ENCODE results near the gene GRM7. TPM values are rescaled to one million over a fixed set of nuclear protein-coding genes. Genes with fewer than 3 reads are reported as not detected.

The GRM7 gene
- total and polyA plus RNA-seq, 5 donors from 2014 or later = not detected

- H3K4me1 Mint-ChIP-seq = no peaks in the 10 kb centered on the region
- no peaks in the 10 kb centered on the region for H3K27me3 Mint-ChIP-seq
- Histone ChIP-seq H3K4me3 (ENCODE audit: low read depth, low read length) (no peak overlapping the region), H3K9me3 (ENCODE audit: control insufficient read depth in 2 of 2, low read length in 2 of 2) (no peaks in the 10 kb centered on the region), H3K4me1 (ENCODE audit: control insufficient read depth, insufficient read depth, low read length, poor library complexity, severe bottlenecking) (no peaks in the 10 kb centered on the region), H3K36me3 (ENCODE audit: control insufficient read depth, insufficient read depth, low read length) (no peaks in the 10 kb centered on the region), H3K27ac (ENCODE audit: insufficient read depth, low read length, poor library complexity, severe bottlenecking) (no peak overlapping the region), H3K27me3 (ENCODE audit: control insufficient read depth, insufficient read depth, low read length) (no peaks in the 10 kb centered on the region)
- H3K27ac Mint-ChIP-seq = no peak overlapping the region
- H3K4me3 Mint-ChIP-seq = no peak overlapping the region
- H3K36me3 Mint-ChIP-seq = no peaks in the 10 kb centered on the region
- H3K9me3 Mint-ChIP-seq = peaks cover 0 to under 1% (median 0%) of the 10 kb centered on the region in 7 donors
- DNase-seq (no peak), ATAC-seq (ENCODE audit: low read depth in 2 of 2) (no peak)
These were observed 867.9 kb downstream of the GRM7 start for GRCh38 chr3:7728566-7729519.

- Histone ChIP-seq H3K27ac (ENCODE audit: insufficient read depth, low read length, poor library complexity, severe bottlenecking) (no peak overlapping the region), H3K27me3 (ENCODE audit: control insufficient read depth, insufficient read depth, low read length) (no peaks in the 10 kb centered on the region), H3K4me1 (ENCODE audit: control insufficient read depth, insufficient read depth, low read length, poor library complexity, severe bottlenecking) (no peaks in the 10 kb centered on the region), H3K4me3 (ENCODE audit: low read depth, low read length) (no peak overlapping the region), H3K36me3 (ENCODE audit: control insufficient read depth, insufficient read depth, low read length) (no peaks in the 10 kb centered on the region), H3K9me3 (ENCODE audit: control insufficient read depth in 2 of 2, low read length in 2 of 2) (no peaks in the 10 kb centered on the region)
- ATAC-seq (ENCODE audit: low read depth in 2 of 2) (no peak), DNase-seq (no peak)
- Mint-ChIP-seq H3K36me3 (no peaks in the 10 kb centered on the region), H3K9me3 (peaks cover 0 to 3% (median 0%) of the 10 kb centered on the region in 7 donors), H3K27me3 (no peaks in the 10 kb centered on the region), H3K27ac (no peak overlapping the region), H3K4me1 (no peaks in the 10 kb centered on the region), H3K4me3 (no peak overlapping the region)
These were observed 873.0 kb downstream of the GRM7 start for GRCh38 chr3:7733933-7734332.

GRCh38 chr3:7734456-7734855, 873.5 kb downstream of the GRM7 start:
- Histone ChIP-seq H3K36me3 (ENCODE audit: control insufficient read depth, insufficient read depth, low read length) (no peaks in the 10 kb centered on the region), H3K27me3 (ENCODE audit: control insufficient read depth, insufficient read depth, low read length) (no peaks in the 10 kb centered on the region), H3K9me3 (ENCODE audit: control insufficient read depth in 2 of 2, low read length in 2 of 2) (no peaks in the 10 kb centered on the region), H3K27ac (ENCODE audit: insufficient read depth, low read length, poor library complexity, severe bottlenecking) (no peak overlapping the region), H3K4me3 (ENCODE audit: low read depth, low read length) (no peak overlapping the region), H3K4me1 (ENCODE audit: control insufficient read depth, insufficient read depth, low read length, poor library complexity, severe bottlenecking) (no peaks in the 10 kb centered on the region)
- DNase-seq (no peak), ATAC-seq (ENCODE audit: low read depth in 2 of 2) (no peak)
- Mint-ChIP-seq H3K9me3 (peaks cover 0 to 3% (median 0%) of the 10 kb centered on the region in 7 donors), H3K36me3 (no peaks in the 10 kb centered on the region), H3K4me1 (no peaks in the 10 kb centered on the region), H3K27me3 (no peaks in the 10 kb centered on the region), H3K4me3 (no peak overlapping the region), H3K27ac (no peak overlapping the region)

GRCh38 chr3:7737263-7737662, 876.3 kb downstream of the GRM7 start:
- no peaks in the 10 kb centered on the region for H3K36me3 Mint-ChIP-seq
- Histone ChIP-seq H3K27me3 (ENCODE audit: control insufficient read depth, insufficient read depth, low read length) (no peaks in the 10 kb centered on the region), H3K4me3 (ENCODE audit: low read depth, low read length) (no peak overlapping the region), H3K4me1 (ENCODE audit: control insufficient read depth, insufficient read depth, low read length, poor library complexity, severe bottlenecking) (no peaks in the 10 kb centered on the region), H3K27ac (ENCODE audit: insufficient read depth, low read length, poor library complexity, severe bottlenecking) (no peak overlapping the region), H3K9me3 (ENCODE audit: control insufficient read depth in 2 of 2, low read length in 2 of 2) (no peaks in the 10 kb centered on the region), H3K36me3 (ENCODE audit: control insufficient read depth, insufficient read depth, low read length) (no peaks in the 10 kb centered on the region)
- no peak for ATAC-seq (ENCODE audit: low read depth in 2 of 2)
- H3K27me3 Mint-ChIP-seq = no peaks in the 10 kb centered on the region
- no peak overlapping the region for H3K4me3 Mint-ChIP-seq
- no peaks in the 10 kb centered on the region for H3K4me1 Mint-ChIP-seq
- H3K9me3 Mint-ChIP-seq = peaks cover 0 to 3% (median 0%) of the 10 kb centered on the region in 7 donors
- no peak overlapping the region for H3K27ac Mint-ChIP-seq
- no peak for DNase-seq

- Histone ChIP-seq H3K4me3 (ENCODE audit: low read depth, low read length) (no peak overlapping the region), H3K27ac (ENCODE audit: insufficient read depth, low read length, poor library complexity, severe bottlenecking) (no peak overlapping the region), H3K4me1 (ENCODE audit: control insufficient read depth, insufficient read depth, low read length, poor library complexity, severe bottlenecking) (no peaks in the 10 kb centered on the region), H3K36me3 (ENCODE audit: control insufficient read depth, insufficient read depth, low read length) (no peaks in the 10 kb centered on the region), H3K9me3 (ENCODE audit: control insufficient read depth in 2 of 2, low read length in 2 of 2) (no peaks in the 10 kb centered on the region), H3K27me3 (ENCODE audit: control insufficient read depth, insufficient read depth, low read length) (no peaks in the 10 kb centered on the region)
- Mint-ChIP-seq H3K4me3 (no peak overlapping the region), H3K9me3 (peaks cover 0 to 7% (median 3%) of the 10 kb centered on the region in 7 donors), H3K36me3 (no peaks in the 10 kb centered on the region), H3K27me3 (no peaks in the 10 kb centered on the region), H3K4me1 (no peaks in the 10 kb centered on the region), H3K27ac (no peak overlapping the region)
- DNase-seq (no peak), ATAC-seq (ENCODE audit: low read depth in 2 of 2) (no peak)
These were observed 878.8 kb downstream of the GRM7 start for GRCh38 chr3:7739754-7740153.

GRCh38 chr3:7740458-7740857, 879.5 kb downstream of the GRM7 start:
- H3K27ac ChIP-seq (ENCODE audit: insufficient read depth, low read length, poor library complexity, severe bottlenecking) = no peak overlapping the region
- ATAC-seq (ENCODE audit: low read depth in 2 of 2) = no peak
- H3K27ac Mint-ChIP-seq = no peak overlapping the region
- no peak overlapping the region for H3K4me3 Mint-ChIP-seq
- H3K4me1 Mint-ChIP-seq = no peaks in the 10 kb centered on the region
- no peaks in the 10 kb centered on the region for H3K27me3 Mint-ChIP-seq
- no peak overlapping the region for H3K4me3 ChIP-seq (ENCODE audit: low read depth, low read length)
- H3K27me3 ChIP-seq (ENCODE audit: control insufficient read depth, insufficient read depth, low read length) = no peaks in the 10 kb centered on the region
- H3K9me3 ChIP-seq (ENCODE audit: control insufficient read depth in 2 of 2, low read length in 2 of 2) = no peaks in the 10 kb centered on the region
- peaks cover 0 to 9% (median 0%) of the 10 kb centered on the region in 7 donors for H3K9me3 Mint-ChIP-seq
- H3K36me3 ChIP-seq (ENCODE audit: control insufficient read depth, insufficient read depth, low read length) = no peaks in the 10 kb centered on the region
- H3K4me1 ChIP-seq (ENCODE audit: control insufficient read depth, insufficient read depth, low read length, poor library complexity, severe bottlenecking) = no peaks in the 10 kb centered on the region
- H3K36me3 Mint-ChIP-seq = no peaks in the 10 kb centered on the region
- DNase-seq = no peak

- Histone ChIP-seq H3K36me3 (ENCODE audit: control insufficient read depth, insufficient read depth, low read length) (no peaks in the 10 kb centered on the region), H3K4me1 (ENCODE audit: control insufficient read depth, insufficient read depth, low read length, poor library complexity, severe bottlenecking) (no peaks in the 10 kb centered on the region), H3K27ac (ENCODE audit: insufficient read depth, low read length, poor library complexity, severe bottlenecking) (no peak overlapping the region), H3K9me3 (ENCODE audit: control insufficient read depth in 2 of 2, low read length in 2 of 2) (no peaks in the 10 kb centered on the region), H3K27me3 (ENCODE audit: control insufficient read depth, insufficient read depth, low read length) (no peaks in the 10 kb centered on the region), H3K4me3 (ENCODE audit: low read depth, low read length) (no peak overlapping the region)
- H3K27ac Mint-ChIP-seq = no peak overlapping the region
- DNase-seq (no peak), ATAC-seq (ENCODE audit: low read depth in 2 of 2) (no peak)
- no peaks in the 10 kb centered on the region for H3K36me3 Mint-ChIP-seq
- peaks cover 0 to 11% (median 0%) of the 10 kb centered on the region in 7 donors for H3K9me3 Mint-ChIP-seq
- H3K4me3 Mint-ChIP-seq = no peak overlapping the region
- no peaks in the 10 kb centered on the region for H3K4me1 Mint-ChIP-seq
- H3K27me3 Mint-ChIP-seq = no peaks in the 10 kb centered on the region
These were observed 883.9 kb downstream of the GRM7 start for GRCh38 chr3:7744850-7745249.

GRCh38 chr3:7745711-7746110, 884.8 kb downstream of the GRM7 start:
- Histone ChIP-seq H3K36me3 (ENCODE audit: control insufficient read depth, insufficient read depth, low read length) (no peaks in the 10 kb centered on the region), H3K4me1 (ENCODE audit: control insufficient read depth, insufficient read depth, low read length, poor library complexity, severe bottlenecking) (no peaks in the 10 kb centered on the region), H3K27ac (ENCODE audit: insufficient read depth, low read length, poor library complexity, severe bottlenecking) (no peak overlapping the region), H3K4me3 (ENCODE audit: low read depth, low read length) (no peak overlapping the region), H3K9me3 (ENCODE audit: control insufficient read depth in 2 of 2, low read length in 2 of 2) (no peaks in the 10 kb centered on the region), H3K27me3 (ENCODE audit: control insufficient read depth, insufficient read depth, low read length) (no peaks in the 10 kb centered on the region)
- H3K4me3 Mint-ChIP-seq = no peak overlapping the region
- DNase-seq (no peak), ATAC-seq (ENCODE audit: low read depth in 2 of 2) (no peak)
- H3K36me3 Mint-ChIP-seq = no peaks in the 10 kb centered on the region
- no peaks in the 10 kb centered on the region for H3K27me3 Mint-ChIP-seq
- H3K9me3 Mint-ChIP-seq = peaks cover 0 to 11% (median 0%) of the 10 kb centered on the region in 7 donors
- H3K4me1 Mint-ChIP-seq = no peaks in the 10 kb centered on the region
- H3K27ac Mint-ChIP-seq = no peak overlapping the region

Measured in CD4-positive, CD25-positive, alpha-beta regulatory T cell (primary cell).